ENCODE results near the gene LRRC75A.

The LRRC75A gene

GRCh38 chr17:16492613-16493530, 879 bp upstream of the LRRC75A start:
- no peak for DNase-seq

DNA sequence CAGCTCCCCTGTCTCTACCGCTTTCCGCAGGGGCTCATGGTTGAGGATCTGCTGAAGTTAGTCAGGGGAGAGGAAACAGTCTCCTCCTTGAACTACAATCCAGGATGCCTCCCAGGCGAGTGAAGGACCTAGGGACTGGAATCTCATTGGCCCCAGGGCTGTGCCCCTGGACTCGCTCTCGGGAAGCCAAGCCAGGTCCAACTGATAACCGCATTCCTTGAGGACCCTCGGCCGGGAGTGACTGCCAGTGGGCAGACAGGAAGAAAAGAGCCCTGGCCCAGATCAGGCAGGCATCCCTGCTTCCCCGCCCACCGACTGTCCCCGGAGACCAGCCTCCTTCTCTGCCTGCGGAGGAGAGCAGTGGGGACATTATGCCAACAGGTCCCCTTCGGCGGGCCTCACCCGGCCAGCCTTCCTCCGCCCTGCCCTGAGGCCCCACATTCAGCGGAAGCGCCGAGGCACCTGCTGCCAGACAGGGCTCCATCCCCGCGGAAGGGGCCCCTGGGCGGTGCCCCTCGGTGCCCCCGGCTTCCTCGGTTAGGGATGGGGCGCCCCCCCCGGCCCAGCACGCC, 776 bp downstream of the LRRC75A start:
- no peak for DNase-seq

DNA sequence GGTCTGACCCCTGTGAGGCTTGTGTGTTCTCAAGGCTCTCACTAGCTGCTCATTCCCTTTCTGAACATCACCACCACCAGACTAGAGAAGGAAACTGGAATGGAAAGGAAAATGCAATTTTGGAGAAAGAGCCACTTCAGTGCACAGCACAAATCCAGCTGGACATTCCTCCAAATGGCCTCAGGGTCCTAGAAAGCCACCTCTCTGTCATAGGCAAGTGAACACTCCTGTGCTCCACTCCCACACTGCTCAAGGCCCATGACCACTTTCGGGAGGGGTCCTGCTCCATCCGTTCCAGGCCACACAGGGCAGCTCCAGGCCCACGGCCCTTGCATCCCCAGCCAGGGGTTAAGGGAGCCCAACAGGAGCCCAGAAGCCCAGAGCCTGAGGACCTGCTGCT, 2.6 kb downstream of the LRRC75A start:
- DNase-seq, result no peak

DNA sequence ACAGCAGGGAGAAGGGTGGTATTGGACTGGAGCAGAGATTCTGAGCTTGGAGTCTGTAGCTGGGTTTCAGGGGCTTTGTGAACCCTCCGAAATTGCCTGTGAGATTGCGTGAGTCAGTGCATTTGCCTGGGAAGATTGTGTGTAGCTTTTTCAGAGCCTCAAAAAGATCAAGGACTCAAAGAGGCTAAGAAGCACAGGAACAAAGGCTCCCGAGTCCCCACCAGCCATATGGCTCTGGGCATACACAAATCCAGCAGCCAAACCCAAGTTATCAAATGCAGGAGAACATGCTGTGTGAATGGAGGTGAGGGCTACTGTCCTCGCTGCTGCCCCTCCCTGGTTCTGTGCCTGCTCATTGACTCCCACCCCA, 3.0 kb downstream of the LRRC75A start:
- no peak for DNase-seq

GRCh38 chr17:16488186-16488967, 3.6 kb downstream of the LRRC75A start:
- no peak for DNase-seq

GRCh38 chr17:16486373-16487250, 5.4 kb downstream of the LRRC75A start:
- DNase-seq, result no peak

GRCh38 chr17:16484445-16485175, 7.4 kb downstream of the LRRC75A start:
- DNase-seq, result no peak

DNA sequence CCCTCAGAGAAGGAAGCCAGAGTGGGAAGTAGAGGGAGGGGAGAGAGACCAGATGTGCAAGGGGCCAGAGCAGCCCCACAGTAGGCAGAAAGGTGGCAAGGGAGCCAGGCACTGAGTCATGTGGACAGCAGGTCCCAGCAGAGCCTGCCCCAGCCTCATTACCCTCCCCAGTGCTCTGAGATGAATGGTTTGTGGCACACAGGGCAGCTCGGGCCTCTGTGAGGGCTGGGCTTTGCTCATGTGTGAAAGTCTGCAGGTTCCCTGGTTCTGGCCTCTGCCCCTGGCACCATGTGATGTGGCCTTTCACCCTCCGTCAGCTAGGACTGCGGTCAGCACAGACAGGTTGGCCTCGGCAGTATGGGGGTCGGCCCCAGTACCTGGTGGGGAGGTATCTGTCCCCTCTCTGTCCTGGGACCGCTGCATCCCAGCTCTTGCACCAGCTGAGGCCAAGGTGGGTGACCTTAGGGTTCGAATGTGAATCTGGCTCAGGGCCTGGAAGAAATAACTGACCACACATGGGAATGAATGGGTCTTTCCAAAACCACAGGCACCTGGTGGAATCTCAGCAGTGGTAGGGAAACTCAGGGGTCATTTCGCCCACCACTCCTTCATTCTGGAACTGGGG, 8.9 kb downstream of the LRRC75A start:
- no peak for DNase-seq

- no peak for DNase-seq
Measured at GRCh38 chr17:16482253-16482652, 9.7 kb downstream of the LRRC75A start.

GRCh38 chr17:16480995-16481394, 11.0 kb downstream of the LRRC75A start:
- no peak for DNase-seq

- no peak for DNase-seq
Measured at GRCh38 chr17:16479264-16479663, 12.7 kb downstream of the LRRC75A start.

DNA sequence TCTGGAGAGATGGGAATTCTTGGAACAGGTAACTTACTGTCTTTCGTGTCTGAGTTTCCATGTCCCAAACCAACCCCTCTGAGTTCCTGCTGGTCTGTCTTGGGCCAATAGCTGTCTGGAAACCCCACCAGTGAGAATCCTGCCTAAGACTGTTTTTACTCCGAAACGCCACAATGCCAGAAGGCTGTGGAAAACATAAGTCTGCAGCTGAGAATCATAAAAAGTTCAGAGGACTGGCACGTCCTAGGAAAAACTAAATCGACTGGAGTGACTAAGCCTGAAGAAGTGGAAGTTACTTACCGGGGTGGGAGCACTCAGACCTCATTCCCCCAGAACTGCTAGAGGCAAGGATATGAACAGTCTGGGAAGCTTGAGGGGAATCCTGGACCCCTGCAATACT, 13.3 kb downstream of the LRRC75A start:
- no peak for DNase-seq

DNA sequence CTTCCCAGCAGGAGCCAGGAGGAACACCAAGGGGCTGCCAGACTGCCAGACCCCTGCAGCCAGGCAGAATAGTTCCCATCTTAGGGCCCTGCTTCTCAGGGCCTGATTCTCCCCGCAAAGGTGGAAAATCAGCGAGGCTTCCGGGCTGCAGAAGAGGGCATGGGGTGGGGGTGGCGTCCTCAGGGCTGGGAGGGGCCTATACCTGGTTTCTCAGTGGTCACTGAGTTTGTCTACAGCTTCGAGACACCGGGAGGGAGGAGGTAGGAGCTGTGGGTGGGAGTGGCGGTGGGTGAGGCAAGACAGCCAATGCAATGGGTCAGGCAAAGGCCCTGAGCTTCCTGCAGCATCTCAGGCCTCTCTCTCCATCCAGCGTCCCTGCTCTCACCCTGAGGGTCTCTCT, 14.3 kb downstream of the LRRC75A start:
- DNase-seq, result no peak

DNA sequence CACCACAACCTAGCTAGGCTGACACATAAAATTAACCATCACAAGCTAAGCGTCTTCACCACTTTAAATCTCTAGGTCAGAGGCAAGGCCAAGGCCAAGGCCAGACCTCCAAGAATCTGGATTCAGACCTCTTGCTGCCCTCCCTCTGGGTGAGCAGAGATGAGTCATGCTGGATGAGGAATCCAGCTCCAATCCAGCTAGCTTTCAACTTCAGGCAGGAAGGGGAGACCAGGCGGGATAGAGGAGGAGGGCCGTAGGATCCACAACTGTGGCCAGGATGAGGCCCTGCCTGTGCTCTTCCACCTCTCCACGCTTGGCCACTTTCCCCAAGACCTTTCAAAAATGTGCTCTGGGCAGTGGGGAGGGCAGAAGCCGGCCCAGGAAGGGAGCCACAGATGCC, 14.7 kb downstream of the LRRC75A start:
- DNase-seq, result no peak

DNA sequence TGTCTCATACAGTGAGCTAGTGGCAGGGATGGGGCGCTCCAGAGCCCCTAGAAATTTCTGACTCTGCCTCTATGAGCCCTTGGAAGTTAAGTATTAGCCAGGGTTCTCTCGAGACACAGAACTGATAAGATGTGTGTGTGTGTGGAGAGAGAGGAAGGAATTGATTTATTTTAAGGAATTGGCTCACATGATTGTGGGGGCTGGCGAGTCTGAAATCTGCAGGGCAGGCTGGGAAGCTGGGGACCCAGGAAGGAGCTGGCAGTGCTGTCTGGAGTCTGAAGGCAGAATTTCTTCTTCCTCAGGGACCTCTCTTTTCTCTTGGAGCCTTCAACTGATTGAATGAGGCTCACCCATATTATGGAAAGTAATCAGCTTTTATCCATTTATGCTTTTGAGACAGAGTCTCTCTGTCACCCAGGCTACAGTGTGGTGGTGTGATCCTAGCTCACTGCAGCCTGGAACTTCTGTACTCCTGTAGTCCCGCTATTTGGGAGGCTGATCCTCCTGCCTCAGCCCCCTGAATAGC, 16.8 kb downstream of the LRRC75A start:
- no peak for DNase-seq

GRCh38 chr17:16474012-16474725, 17.8 kb downstream of the LRRC75A start:
- no peak for DNase-seq

- DNase-seq, result no peak
Measured at GRCh38 chr17:16473044-16474011, 18.7 kb downstream of the LRRC75A start.

DNA sequence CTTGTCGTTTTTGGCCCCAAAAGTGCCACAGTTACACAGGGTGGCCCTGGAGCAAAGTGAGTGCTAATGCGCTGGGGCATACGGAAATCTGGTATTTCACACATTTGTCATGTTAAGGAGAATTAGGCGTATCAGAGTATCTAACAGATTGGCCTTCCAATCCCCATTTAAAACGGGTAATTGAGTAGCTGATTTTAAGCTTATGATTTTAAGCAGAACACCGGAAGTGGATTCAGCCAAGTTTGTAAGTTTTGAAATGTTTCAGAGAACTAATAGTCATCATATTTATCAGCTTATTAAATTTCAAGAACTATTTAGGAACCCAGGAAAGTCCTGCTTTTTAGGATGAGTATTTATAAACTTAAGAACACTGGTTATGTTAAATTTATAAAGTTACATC, 19.5 kb downstream of the LRRC75A start:
- DNase-seq, result no peak

GRCh38 chr17:16471295-16471694, 20.7 kb downstream of the LRRC75A start:
- no peak for DNase-seq
